HS-27A (cell line): ENCODE measurements around the gene TSHR.
"Not testable (repeated sequence)": the region's sequence is repeated elsewhere in the genome, so short reads cannot be mapped to it uniquely, and the experiment has no call there.

ENCODE experiments used
- DNase-seq: peaks from one replicate; pipeline ENCODE4 v3.0.0-alpha.2; 2012; ENCODE audit warnings: low read depth, missing footprints

Gene TSHR

DNA sequence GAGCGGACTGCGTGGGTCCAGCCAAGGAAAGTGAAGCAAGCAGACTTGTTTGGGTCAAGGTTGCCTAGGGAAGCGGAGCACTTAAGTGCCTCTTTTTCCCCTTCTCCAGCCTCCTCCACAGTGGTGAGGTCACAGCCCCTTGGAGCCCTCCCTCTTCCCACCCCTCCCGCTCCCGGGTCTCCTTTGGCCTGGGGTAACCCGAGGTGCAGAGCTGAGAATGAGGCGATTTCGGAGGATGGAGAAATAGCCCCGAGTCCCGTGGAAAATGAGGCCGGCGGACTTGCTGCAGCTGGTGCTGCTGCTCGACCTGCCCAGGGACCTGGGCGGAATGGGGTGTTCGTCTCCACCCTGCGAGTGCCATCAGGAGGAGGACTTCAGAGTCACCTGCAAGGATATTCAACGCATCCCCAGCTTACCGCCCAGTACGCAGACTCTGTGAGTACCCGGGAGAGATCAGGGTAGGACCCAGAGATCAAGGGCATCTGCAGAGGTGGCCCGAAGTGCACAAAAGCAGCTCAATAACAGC, at the start of gene TSHR:
TSS of gene TSHR (plus strand) at position 206 of the 526 bp plus-strand sequence. CDS start at position 266, 60 bp downstream.
- no peak for DNase-seq

GRCh38 chr14:80906336-80906735, 49.1 kb upstream of the TSHR start:
- no peak for DNase-seq

GRCh38 chr14:80906946-80907345, 48.5 kb upstream of the TSHR start:
- no peak for DNase-seq

DNA sequence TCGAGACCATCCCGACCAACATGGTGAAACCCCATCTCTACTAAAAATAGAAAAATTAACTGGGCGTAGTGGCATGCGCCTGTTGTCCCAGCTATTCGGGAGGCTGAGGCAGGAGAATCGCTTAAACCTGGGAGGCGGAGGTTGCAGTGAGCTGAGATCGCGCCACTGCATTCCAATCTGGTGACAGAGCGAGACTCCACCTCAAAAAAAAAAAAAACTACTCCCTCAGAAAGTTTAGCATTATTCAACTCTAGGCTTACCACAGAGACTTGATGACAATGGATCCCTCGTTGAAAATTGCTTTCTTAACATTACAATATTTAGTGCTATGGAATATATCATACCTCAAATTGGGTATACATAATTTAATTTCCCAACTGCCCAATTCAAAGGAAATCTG, 43.4 kb upstream of the TSHR start:
- DNase-seq: not testable (repeated sequence)

GRCh38 chr14:80919622-80920021, 35.8 kb upstream of the TSHR start:
- DNase-seq: no peak

GRCh38 chr14:80923368-80923767, 32.1 kb upstream of the TSHR start:
- no peak for DNase-seq

DNA sequence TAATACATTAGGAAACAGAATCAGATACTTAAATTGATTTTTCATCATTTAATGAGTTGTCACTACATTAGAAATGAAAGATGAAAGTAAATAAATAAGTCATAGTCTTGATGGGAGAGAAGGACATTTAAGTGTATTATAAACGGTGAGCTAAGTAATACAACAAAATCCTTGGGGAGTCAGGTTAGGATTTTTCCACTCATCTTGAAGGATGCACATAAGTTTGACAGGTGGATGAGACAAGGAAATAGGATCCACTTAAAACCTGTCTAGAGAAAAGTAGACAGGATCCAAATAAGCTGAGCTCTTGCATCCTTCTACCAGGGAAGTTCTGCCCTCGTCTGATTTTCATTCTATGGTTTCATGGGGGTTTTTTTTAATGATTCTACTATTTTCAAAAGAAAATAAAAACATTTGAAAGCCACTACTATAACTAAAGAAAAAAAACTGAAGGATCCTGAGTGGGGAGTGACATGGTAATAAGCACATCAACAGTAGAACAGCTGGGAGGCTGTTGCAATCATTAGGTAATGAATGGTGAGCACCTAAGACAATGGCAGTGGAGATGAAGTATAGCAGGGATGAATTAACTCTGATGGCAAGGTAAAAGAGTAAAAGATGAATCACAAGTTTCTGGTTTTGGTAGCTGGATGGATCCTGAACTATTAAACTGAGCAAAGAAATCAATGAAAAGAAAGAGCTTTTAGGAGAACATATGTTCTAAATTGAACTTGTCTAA, 30.9 kb upstream of the TSHR start:
- DNase-seq: no peak

GRCh38 chr14:80926397-80927082, 28.9 kb upstream of the TSHR start:
- DNase-seq: no peak

GRCh38 chr14:80927083-80927989, 28.1 kb upstream of the TSHR start:
- DNase-seq: no peak

GRCh38 chr14:80930095-80930494, 25.3 kb upstream of the TSHR start:
- DNase-seq: no peak

DNA sequence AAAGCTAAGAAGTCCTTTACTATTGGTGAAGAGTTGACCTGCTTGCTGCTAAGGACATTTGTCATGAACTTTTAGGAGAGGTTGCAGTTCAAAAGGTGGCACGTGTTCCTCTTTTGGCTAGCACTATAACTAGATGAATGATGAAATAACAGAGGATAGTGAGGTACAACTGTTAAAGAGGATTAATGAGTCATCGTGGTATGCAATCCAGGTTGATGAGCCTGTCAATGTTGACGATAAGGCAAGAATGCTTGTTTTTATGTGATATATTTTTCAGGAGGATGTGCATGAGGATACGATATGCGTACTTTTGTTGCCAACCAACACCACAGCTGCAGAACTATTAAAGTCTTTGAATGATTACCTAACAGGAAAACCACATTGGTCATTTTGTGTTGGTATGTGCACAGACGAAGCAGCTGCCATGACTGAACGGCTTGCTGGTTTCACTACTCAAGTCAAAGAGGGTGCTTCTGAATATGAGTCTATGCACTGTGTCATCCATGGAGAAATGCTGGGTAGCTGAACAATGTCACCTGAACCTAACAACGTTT, 24.5 kb upstream of the TSHR start:
- peak; percentile 52 for DNase-seq

GRCh38 chr14:80933282-80933681, 22.1 kb upstream of the TSHR start:
- no peak for DNase-seq

DNA sequence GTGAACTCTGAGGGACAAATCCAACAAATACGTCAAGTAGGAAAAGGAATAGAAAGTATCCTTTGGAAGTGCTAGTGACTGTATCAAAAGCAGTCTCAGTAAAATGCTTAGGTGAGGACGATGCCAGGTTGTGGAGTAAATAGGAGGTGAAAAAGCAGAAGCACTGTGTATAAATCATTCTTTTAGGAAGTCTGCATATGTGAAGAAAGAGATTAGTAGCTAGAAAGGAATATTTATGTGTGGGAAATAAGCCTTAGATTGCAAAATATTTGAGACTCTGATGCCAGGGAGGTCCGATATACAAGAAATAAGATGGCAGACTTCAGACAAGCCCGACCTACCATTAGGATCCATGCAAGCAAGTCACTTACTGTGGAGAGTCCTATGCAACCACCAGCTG, 21.7 kb upstream of the TSHR start:
- DNase-seq: no peak

GRCh38 chr14:80940146-80940545, 15.3 kb upstream of the TSHR start:
- DNase-seq: no peak

GRCh38 chr14:80941241-80942185, 13.9 kb upstream of the TSHR start, which contains the start of gene CEP128:
TSS of gene CEP128 (minus strand) at chr14:80941738.
- DNase-seq: peak; percentile 93

GRCh38 chr14:80942191-80942600, 13.2 kb upstream of the TSHR start:
- DNase-seq: no peak

DNA sequence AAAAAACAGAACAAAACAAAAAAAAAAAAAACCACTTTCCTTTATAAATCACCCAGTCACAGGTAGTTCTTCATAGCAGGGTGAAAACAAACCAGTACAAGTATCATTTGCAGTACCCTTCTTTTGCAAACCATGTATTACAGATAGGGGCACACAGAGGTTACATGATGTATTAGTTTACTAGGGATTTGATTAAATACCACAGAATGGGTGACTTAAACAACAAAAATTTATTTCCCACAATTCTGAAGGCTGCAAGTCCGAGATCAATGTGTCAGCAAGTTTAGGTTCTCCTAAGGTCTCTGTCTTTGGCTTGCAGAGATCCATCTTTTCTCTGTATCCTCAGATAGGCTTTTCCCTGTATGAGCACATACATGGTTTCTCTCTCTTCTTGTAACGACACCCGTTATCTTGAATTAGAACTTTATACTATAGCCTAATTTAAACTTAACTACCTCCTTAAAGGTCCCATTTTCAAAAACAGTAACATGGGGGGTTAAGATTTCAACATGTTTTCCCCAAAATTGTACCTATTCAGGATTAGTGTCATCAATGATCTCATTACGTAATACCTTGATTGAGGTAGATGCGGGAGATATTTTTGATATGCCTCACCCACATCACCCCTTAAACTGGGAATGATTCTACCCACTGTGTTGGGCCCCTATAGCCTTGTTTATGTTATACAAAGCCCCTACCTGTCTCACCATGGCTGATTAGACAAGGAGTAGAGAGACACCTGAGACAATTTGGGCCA, 10.4 kb upstream of the TSHR start:
- no peak for DNase-seq

DNA sequence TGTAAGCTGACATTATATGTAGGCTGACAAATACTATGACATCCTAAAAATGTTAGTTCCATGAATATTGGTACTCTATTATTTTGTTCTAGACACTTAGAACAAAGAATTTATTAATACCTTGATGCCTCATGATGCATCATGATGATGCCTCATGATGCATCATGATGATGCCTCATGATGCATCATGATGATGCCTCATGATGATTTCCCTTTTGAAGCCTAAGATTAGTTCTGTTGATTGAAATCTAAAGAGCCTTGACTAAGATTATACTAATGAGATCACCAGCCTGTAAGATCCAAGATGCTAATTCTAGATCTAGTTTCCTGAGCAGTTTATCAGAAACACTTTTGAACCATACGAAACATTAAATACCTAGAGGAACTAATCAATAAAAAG, 9.2 kb upstream of the TSHR start:
- no peak for DNase-seq

- DNase-seq: no peak
These were observed 8.6 kb upstream of the TSHR start for GRCh38 chr14:80946797-80947196.

GRCh38 chr14:80948291-80948690, 7.1 kb upstream of the TSHR start:
- no peak for DNase-seq
